HEK293 (cell line): ENCODE data around the gene FOSL1.

Source experiments
- BCL11A ChIP-seq: fragments of 450-650 bp; formaldehyde crosslinking; IDR thresholded peaks from 2 replicates; pipeline ENCODE4 v1.5.1; 2016; ENCODE audit warnings: low read depth, missing biosample characterization, missing genetic modification characterization
- PRDM1 ChIP-seq: fragments of 450-650 bp; formaldehyde crosslinking; IDR thresholded peaks from 2 replicates; pipeline ENCODE4; 2016; ENCODE audit warnings: missing biosample characterization, missing genetic modification characterization
- YY1 ChIP-seq: fragments of 450-650 bp; formaldehyde crosslinking; IDR thresholded peaks from 2 replicates; pipeline ENCODE4 v1.5.1; 2018; ENCODE audit warnings: missing biosample characterization, missing genetic modification characterization
- TF ChIP-seq, protein P1 (sequence below): fragments of 450-650 bp; formaldehyde crosslinking; IDR thresholded peaks from 2 replicates; pipeline ENCODE4 v1.5.1; 2016; ENCODE audit warnings: missing biosample characterization, missing genetic modification characterization
- TF ChIP-seq, protein P2 (sequence below): fragments of 450-650 bp; formaldehyde crosslinking; IDR thresholded peaks from 2 replicates; pipeline ENCODE4 v1.5.1; 2016; ENCODE audit warnings: missing biosample characterization, missing genetic modification characterization

DNA sequence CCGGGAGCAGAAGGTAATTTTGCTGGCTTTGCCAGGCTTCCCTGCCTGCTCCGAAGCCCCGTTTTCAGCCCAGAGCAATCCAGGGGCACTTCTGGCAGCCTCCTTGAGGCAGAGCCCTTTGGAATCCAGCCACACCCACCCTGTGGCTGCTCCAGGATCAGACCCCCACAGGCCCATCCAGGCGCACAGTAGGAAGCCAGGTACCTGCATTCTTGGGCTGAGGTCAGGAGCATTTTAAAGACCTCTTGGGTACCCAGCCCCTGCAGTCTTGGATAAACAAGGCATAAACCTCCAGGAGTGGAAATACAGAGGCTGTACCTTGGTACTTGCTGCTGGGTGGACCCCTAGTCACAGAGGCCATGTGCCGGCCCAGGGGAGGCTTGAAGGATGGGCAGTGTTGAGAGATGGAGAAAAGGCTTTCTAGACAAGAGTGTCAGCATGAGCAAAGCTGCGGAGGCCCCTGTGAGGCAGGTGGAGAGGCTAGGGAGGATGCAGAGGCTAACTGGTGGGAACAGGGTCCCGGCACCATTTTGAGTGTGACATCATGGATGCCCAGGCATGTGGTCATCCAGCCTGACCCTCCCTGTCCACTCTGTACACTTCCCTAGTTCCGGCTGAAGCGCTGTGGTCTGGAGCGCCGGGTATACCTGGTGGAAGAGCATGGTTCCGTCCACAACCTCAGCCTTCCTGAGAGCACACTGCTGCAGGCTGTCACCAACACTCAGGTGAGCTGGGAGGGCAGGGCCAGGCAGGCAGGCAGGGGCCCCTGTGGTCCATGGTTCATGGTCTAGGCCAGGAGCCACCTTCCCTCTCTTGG is 36.1 kb downstream of the FOSL1 start:
- TF ChIP-seq BCL11A (tag by site-specific recombination) (no peak), PRDM1 (tag by site-specific recombination) (no peak), YY1 (tag by site-specific recombination) (no peak)
- TF ChIP-seq, protein P1, sequence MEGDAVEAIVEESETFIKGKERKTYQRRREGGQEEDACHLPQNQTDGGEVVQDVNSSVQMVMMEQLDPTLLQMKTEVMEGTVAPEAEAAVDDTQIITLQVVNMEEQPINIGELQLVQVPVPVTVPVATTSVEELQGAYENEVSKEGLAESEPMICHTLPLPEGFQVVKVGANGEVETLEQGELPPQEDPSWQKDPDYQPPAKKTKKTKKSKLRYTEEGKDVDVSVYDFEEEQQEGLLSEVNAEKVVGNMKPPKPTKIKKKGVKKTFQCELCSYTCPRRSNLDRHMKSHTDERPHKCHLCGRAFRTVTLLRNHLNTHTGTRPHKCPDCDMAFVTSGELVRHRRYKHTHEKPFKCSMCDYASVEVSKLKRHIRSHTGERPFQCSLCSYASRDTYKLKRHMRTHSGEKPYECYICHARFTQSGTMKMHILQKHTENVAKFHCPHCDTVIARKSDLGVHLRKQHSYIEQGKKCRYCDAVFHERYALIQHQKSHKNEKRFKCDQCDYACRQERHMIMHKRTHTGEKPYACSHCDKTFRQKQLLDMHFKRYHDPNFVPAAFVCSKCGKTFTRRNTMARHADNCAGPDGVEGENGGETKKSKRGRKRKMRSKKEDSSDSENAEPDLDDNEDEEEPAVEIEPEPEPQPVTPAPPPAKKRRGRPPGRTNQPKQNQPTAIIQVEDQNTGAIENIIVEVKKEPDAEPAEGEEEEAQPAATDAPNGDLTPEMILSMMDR (tag by site-specific recombination), result no peak
- TF ChIP-seq, protein P2, sequence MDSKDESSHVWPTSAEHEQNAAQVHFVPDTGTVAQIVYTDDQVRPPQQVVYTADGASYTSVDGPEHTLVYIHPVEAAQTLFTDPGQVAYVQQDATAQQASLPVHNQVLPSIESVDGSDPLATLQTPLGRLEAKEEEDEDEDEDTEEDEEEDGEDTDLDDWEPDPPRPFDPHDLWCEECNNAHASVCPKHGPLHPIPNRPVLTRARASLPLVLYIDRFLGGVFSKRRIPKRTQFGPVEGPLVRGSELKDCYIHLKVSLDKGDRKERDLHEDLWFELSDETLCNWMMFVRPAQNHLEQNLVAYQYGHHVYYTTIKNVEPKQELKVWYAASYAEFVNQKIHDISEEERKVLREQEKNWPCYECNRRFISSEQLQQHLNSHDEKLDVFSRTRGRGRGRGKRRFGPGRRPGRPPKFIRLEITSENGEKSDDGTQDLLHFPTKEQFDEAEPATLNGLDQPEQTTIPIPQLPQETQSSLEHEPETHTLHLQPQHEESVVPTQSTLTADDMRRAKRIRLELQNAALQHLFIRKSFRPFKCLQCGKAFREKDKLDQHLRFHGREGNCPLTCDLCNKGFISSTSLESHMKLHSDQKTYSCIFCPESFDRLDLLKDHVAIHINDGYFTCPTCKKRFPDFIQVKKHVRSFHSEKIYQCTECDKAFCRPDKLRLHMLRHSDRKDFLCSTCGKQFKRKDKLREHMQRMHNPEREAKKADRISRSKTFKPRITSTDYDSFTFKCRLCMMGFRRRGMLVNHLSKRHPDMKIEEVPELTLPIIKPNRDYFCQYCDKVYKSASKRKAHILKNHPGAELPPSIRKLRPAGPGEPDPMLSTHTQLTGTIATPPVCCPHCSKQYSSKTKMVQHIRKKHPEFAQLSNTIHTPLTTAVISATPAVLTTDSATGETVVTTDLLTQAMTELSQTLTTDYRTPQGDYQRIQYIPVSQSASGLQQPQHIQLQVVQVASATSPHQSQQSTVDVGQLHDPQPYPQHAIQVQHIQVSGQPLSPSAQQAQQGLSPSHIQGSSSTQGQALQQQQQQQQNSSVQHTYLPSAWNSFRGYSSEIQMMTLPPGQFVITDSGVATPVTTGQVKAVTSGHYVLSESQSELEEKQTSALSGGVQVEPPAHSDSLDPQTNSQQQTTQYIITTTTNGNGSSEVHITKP (tag by site-specific recombination), result no peak
